RKO (cell line): ENCODE results near the gene SLC26A11.

Experiments used
- DNase-seq: peaks from one replicate; pipeline ENCODE4 v3.0.0-alpha.2; 2016; ENCODE audit warnings: low spot score

Gene SLC26A11

GRCh38 chr17:80220054-80220735 is at the start of gene SLC26A11, which contains the start of gene SGSH:
Gene SLC26A11 (plus strand): TSS chr17:80220427. CDS start chr17:80221561, 1,134 bp downstream.
Gene SGSH (minus strand): TSS chr17:80220333. CDS start chr17:80220313, 20 bp downstream.
- DNase-seq: peak; percentile 80

GRCh38 chr17:80171681-80172080 is 48.5 kb upstream of the SLC26A11 start:
- DNase-seq: no peak

GRCh38 chr17:80173126-80173525 is 47.1 kb upstream of the SLC26A11 start:
- DNase-seq: no peak

- no peak for DNase-seq
Observed at GRCh38 chr17:80173916-80174315, 46.3 kb upstream of the SLC26A11 start.

- no peak for DNase-seq
Observed at GRCh38 chr17:80176757-80177156, 43.5 kb upstream of the SLC26A11 start.

GRCh38 chr17:80177986-80178595 is 42.1 kb upstream of the SLC26A11 start:
- no peak for DNase-seq

- DNase-seq: no peak
Observed at GRCh38 chr17:80180192-80180591, 40.0 kb upstream of the SLC26A11 start.

- DNase-seq: no peak
Observed at GRCh38 chr17:80181431-80181830, 38.8 kb upstream of the SLC26A11 start.

- no peak for DNase-seq
Observed at GRCh38 chr17:80182118-80182844, 37.9 kb upstream of the SLC26A11 start.

- no peak for DNase-seq
Observed at GRCh38 chr17:80182845-80183223, 37.4 kb upstream of the SLC26A11 start.

- no peak for DNase-seq
Observed at GRCh38 chr17:80183581-80184422, 36.4 kb upstream of the SLC26A11 start.

GRCh38 chr17:80184423-80184714 is 35.9 kb upstream of the SLC26A11 start:
- no peak for DNase-seq

GRCh38 chr17:80185968-80186367 is 34.3 kb upstream of the SLC26A11 start:
- DNase-seq: no peak

- no peak for DNase-seq
Observed at GRCh38 chr17:80187090-80187489, 33.1 kb upstream of the SLC26A11 start.

- DNase-seq: no peak
Observed at GRCh38 chr17:80187515-80187941, 32.7 kb upstream of the SLC26A11 start.

- no peak for DNase-seq
Observed at GRCh38 chr17:80189611-80190010, 30.6 kb upstream of the SLC26A11 start.

GRCh38 chr17:80190716-80191115 is 29.5 kb upstream of the SLC26A11 start:
- no peak for DNase-seq

GRCh38 chr17:80191192-80191591 is 29.0 kb upstream of the SLC26A11 start:
- no peak for DNase-seq

GRCh38 chr17:80191865-80192661 is 28.2 kb upstream of the SLC26A11 start:
- no peak for DNase-seq

- DNase-seq: no peak
Observed at GRCh38 chr17:80195141-80195540, 25.1 kb upstream of the SLC26A11 start.
